ENCODE data around the gene IGLON5. TPM values are rescaled to one million over a fixed set of nuclear protein-coding genes. Genes with fewer than 3 reads are reported as not detected.

Gene IGLON5
- polyA plus RNA-seq, 3 donors, result 0.05 TPM; not detected in 2

DNA sequence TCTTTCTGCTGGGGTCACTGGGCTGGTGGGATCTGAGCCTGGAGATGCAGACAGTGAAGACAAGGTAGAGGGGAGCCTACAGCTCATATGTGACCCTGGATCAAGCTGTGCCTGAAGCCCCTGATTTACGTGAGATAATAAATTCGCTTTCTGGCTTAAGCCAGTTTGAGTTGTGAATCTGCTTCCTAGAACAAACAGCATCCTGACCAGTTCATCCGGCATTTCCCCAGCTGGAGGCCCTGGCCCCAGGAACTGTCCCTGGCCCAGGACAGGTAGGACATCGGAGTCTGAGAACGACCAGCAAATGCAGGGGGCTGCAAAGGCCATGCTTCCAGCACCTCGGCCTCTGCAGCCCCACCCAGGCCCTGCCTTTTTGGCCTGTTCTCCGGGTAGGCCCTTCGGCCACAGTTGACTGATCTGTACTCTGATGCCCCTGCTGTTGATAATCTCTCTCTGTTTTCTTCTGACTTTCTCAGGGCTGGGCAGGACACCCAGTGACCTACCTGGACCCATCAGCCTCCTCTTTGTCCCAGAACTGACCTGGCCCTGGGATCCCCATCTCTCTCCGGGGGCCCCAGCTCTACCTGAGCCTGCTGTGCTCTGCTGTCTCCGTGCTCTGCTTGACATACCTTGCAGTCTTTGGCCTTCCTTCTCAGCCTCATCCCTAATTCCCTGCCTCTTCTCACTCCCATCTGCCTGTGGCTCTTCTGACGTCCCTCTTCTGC is 40.0 kb downstream of the IGLON5 start:
- no peak overlapping the region for H2AFZ ChIP-seq (ENCODE audit: insufficient read depth, low read depth, low read length, poor library complexity, severe bottlenecking)
- no peak overlapping the region for H3K27ac ChIP-seq (ENCODE audit: low read depth in 1 of 2, low read length in 2 of 2)
- peaks cover 59 to 70% of the 10 kb centered on the region in 2 donors for H3K36me3 ChIP-seq (replicated peaks in 1 of 2; ENCODE audit: control insufficient read depth in 1 of 2, insufficient read depth in 2 of 2, low read length in 2 of 2)
- no peak overlapping the region for H3K4me2 ChIP-seq (replicated peaks; ENCODE audit: extremely low read depth, low read length, poor library complexity, severe bottlenecking)
- TF ChIP-seq, protein P1, sequence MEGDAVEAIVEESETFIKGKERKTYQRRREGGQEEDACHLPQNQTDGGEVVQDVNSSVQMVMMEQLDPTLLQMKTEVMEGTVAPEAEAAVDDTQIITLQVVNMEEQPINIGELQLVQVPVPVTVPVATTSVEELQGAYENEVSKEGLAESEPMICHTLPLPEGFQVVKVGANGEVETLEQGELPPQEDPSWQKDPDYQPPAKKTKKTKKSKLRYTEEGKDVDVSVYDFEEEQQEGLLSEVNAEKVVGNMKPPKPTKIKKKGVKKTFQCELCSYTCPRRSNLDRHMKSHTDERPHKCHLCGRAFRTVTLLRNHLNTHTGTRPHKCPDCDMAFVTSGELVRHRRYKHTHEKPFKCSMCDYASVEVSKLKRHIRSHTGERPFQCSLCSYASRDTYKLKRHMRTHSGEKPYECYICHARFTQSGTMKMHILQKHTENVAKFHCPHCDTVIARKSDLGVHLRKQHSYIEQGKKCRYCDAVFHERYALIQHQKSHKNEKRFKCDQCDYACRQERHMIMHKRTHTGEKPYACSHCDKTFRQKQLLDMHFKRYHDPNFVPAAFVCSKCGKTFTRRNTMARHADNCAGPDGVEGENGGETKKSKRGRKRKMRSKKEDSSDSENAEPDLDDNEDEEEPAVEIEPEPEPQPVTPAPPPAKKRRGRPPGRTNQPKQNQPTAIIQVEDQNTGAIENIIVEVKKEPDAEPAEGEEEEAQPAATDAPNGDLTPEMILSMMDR (IDR thresholded peaks at IDR 0.05), result no peak
- no peak overlapping the region for H3K9ac ChIP-seq (ENCODE audit: insufficient read depth, low read length, poor library complexity, severe bottlenecking)
- WGBS (ENCODE audit: insufficient coverage), result over 99% methylated on average over 10 of the region's 11 CpGs
- no peaks in the 10 kb centered on the region for H3K27me3 ChIP-seq (ENCODE audit: control insufficient read depth in 2 of 2, insufficient read depth in 2 of 2, low read length in 2 of 2)
- Mint-ChIP-seq H3K27ac (peak overlapping the region in 1 of 7 donors; percentile 50), H3K27me3 (ENCODE audit: low read depth in 3 of 3) (peaks cover 0 to 5% (median 2%) of the 10 kb centered on the region in 3 donors), H3K36me3 (peaks cover 60 to 67% of the 10 kb centered on the region in 2 donors), H3K4me1 (peaks cover 2% of the 10 kb centered on the region), H3K9me3 (no peaks in the 10 kb centered on the region), H3K4me3 (no peak overlapping the region)
- no peak overlapping the region for H3K4me3 ChIP-seq (replicated peaks in 1 of 3; ENCODE audit: low read depth in 2 of 3, low read length in 3 of 3)
- H3K4me1 ChIP-seq (ENCODE audit: control insufficient read depth in 1 of 2, insufficient read depth in 2 of 2, low read length in 2 of 2), result no peaks in the 10 kb centered on the region
- intact Hi-C loops (cut with micrococcal nuclease), result no loop called here
- H3K9me3 ChIP-seq (replicated peaks in 1 of 2; ENCODE audit: control insufficient read depth in 1 of 2, insufficient read depth in 1 of 2, low read length in 2 of 2), result no peaks in the 10 kb centered on the region
- peaks cover 3% of the 10 kb centered on the region for H3K79me2 ChIP-seq (ENCODE audit: insufficient read depth, low read length)
- no peak for DNase-seq
- no peaks in the 10 kb centered on the region for H4K20me1 ChIP-seq (ENCODE audit: insufficient read depth, low read length)

DNA sequence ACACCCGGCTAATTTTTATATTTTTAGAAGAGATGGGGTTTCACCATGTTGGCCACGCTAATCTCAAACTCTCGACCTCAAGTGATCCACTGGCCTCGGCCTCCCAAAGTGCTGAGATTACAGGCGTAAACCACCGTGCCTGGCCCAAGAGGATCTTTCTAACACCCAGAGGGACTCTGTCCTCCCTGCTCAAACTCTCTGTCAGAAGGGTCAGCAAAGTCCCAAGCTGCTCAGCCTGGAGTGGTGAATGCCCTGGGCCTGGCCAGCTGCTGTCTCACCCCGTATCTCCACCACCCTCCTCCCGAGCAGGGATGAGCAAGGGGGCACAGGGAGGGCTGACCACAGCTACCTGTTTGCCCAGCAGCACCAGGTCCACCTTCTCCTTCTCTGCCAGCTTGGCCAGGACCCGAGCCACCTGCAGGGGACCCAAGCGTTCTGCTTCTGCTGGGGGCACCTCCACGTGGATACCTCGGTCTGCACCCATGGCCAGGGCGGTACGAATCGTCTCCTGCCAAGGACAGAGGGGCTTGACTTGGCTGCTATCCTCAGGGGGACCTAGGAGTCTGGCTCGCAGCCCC is 41.4 kb downstream of the IGLON5 start:
- 98% methylated on average over 6 of the region's 16 CpGs for WGBS (ENCODE audit: insufficient coverage)
- no peak overlapping the region for H3K4me3 ChIP-seq (replicated peaks in 1 of 3; ENCODE audit: low read depth in 2 of 3, low read length in 3 of 3)
- no peak overlapping the region for H3K27ac ChIP-seq (ENCODE audit: low read depth in 1 of 2, low read length in 2 of 2)
- H2AFZ ChIP-seq (ENCODE audit: insufficient read depth, low read depth, low read length, poor library complexity, severe bottlenecking), result no peak overlapping the region
- H3K9me3 ChIP-seq (replicated peaks in 1 of 2; ENCODE audit: control insufficient read depth in 1 of 2, insufficient read depth in 1 of 2, low read length in 2 of 2), result no peaks in the 10 kb centered on the region
- H3K4me3 Mint-ChIP-seq, result no peak overlapping the region
- H4K20me1 ChIP-seq (ENCODE audit: insufficient read depth, low read length), result no peaks in the 10 kb centered on the region
- intact Hi-C loops (cut with micrococcal nuclease), result no loop called here
- no peaks in the 10 kb centered on the region for H3K27me3 ChIP-seq (ENCODE audit: control insufficient read depth in 2 of 2, insufficient read depth in 2 of 2, low read length in 2 of 2)
- H3K36me3 Mint-ChIP-seq, result peaks cover 50 to 61% of the 10 kb centered on the region in 2 donors
- peaks cover 2% of the 10 kb centered on the region for H3K4me1 Mint-ChIP-seq
- DNase-seq, result no peak
- no peak overlapping the region for H3K27ac Mint-ChIP-seq
- H3K9me3 Mint-ChIP-seq, result no peaks in the 10 kb centered on the region
- peaks cover 45 to 58% of the 10 kb centered on the region in 2 donors for H3K36me3 ChIP-seq (replicated peaks in 1 of 2; ENCODE audit: control insufficient read depth in 1 of 2, insufficient read depth in 2 of 2, low read length in 2 of 2)
- H3K4me1 ChIP-seq (ENCODE audit: control insufficient read depth in 1 of 2, insufficient read depth in 2 of 2, low read length in 2 of 2), result no peaks in the 10 kb centered on the region
- TF ChIP-seq, protein P1 (IDR thresholded peaks at IDR 0.05), result no peak
- H3K9ac ChIP-seq (ENCODE audit: insufficient read depth, low read length, poor library complexity, severe bottlenecking), result no peak overlapping the region
- no peak overlapping the region for H3K4me2 ChIP-seq (replicated peaks; ENCODE audit: extremely low read depth, low read length, poor library complexity, severe bottlenecking)
- peaks cover 5% of the 10 kb centered on the region for H3K79me2 ChIP-seq (ENCODE audit: insufficient read depth, low read length)
- peaks cover 0 to 2% (median 2%) of the 10 kb centered on the region in 3 donors for H3K27me3 Mint-ChIP-seq (ENCODE audit: low read depth in 3 of 3)
